Activated CD4-positive, alpha-beta T cell treated with anti-CD3 and anti-CD28 coated beads for 36 hours (primary cell): ENCODE measurements around the gene PCDHGA10. TPM values are rescaled to one million over a fixed set of nuclear protein-coding genes. Genes with fewer than 3 reads are reported as not detected.
"Not testable (repeated sequence)": the region's sequence is repeated elsewhere in the genome, so short reads cannot be mapped to it uniquely, and the experiment has no call there.

ENCODE experiments used
- ATAC-seq: fragments of 200-7000 bp; cut with Tn5 transposase; one replicate; pipeline ENCODE4 v1.10.0; 2021; ENCODE audit warnings: mild to moderate bottlenecking, moderate library complexity
- CTCF ChIA-PET: fragments of 350-600 bp; sonication (Branson Sonifier 250); formaldehyde crosslinking; loops from one replicate; lab custom pipeline; 2021; ENCODE audit warnings: antibody characterized with exemption; lab: Charles Lee
- POLR2A ChIA-PET: fragments of 350-600 bp; sonication (Branson Sonifier 250); formaldehyde crosslinking; loops from one replicate; lab custom pipeline; 2021; ENCODE audit warnings: antibody characterized with exemption, inconsistent platforms; lab: Charles Lee
- DNase-seq: peaks from one replicate; pipeline ENCODE4 v3.0.0-alpha.2; 2020
- H3K27ac Mint-ChIP-seq: one replicate; pipeline ENCODE4 v1.8.0; 2021; ENCODE audit warnings: mixed read lengths
- H3K27me3 Mint-ChIP-seq: one replicate; pipeline ENCODE4 v1.8.0; 2021; ENCODE audit warnings: mixed read lengths
- H3K36me3 Mint-ChIP-seq: one replicate; pipeline ENCODE4 v1.8.0; 2021; ENCODE audit warnings: low read depth, mixed read lengths
- H3K4me1 Mint-ChIP-seq: one replicate; pipeline ENCODE4 v1.8.0; 2021; ENCODE audit warnings: mixed read lengths
- H3K4me3 Mint-ChIP-seq: one replicate; pipeline ENCODE4 v1.8.0; 2021; ENCODE audit warnings: mild to moderate bottlenecking, moderate library complexity, mixed read lengths
- H3K9me3 Mint-ChIP-seq: one replicate; pipeline ENCODE4 v1.8.0; 2021; ENCODE audit warnings: low read depth, mixed read lengths
- intact Hi-C, 2 experiments: fragments of 100-400 bp; cut with DNase I in 1 of 2; cut with micrococcal nuclease in 1 of 2; formaldehyde crosslinking; loops; one replicate each; pipeline versions ENCODE4 v1.14.2 to v1.15.1; 2022 to 2024; cut with DNase I, micrococcal nuclease
- total RNA-seq, 2 experiments: library from RNA; stranded (reverse); gene quantifications; one replicate each; pipeline ENCODE4 v1.2.3, GENCODE V29; 2021

PCDHGA10 gene
- total RNA-seq, 2 experiments from 2014 or later, result 0.07 TPM; not detected in 1

- CTCF ChIA-PET, result interaction anchor here (1.0 to 2.0 kb wide), 3 partner anchors 11 to 38 kb away, joined by 3 to 10 read pairs (median 4); partner anchors contain the start of genes PCDHGA10 and PCDHGA5
- H3K4me1 Mint-ChIP-seq, POLR2A ChIA-PET, intact Hi-C loops, ATAC-seq, H3K4me3 Mint-ChIP-seq, H3K27ac Mint-ChIP-seq, DNase-seq: not testable (repeated sequence)
- Mint-ChIP-seq H3K27me3 (peaks cover 52% of the 10 kb centered on the region), H3K9me3 (peaks cover 40% of the 10 kb centered on the region), H3K36me3 (peaks cover 22% of the 10 kb centered on the region)
Measured at GRCh38 chr5:141375444-141376155, 37.2 kb upstream of the PCDHGA10 start.

- intact Hi-C loops, result no loop called here
- ATAC-seq (no peak), DNase-seq (no peak)
- CTCF ChIA-PET, result interaction anchor here (0.7 kb wide), 1 partner anchor 187 kb away, joined by 3 read pairs; no protein-coding TSS in a partner anchor
- Mint-ChIP-seq H3K4me1 (no peaks in the 10 kb centered on the region), H3K9me3 (peaks cover 27% of the 10 kb centered on the region), H3K36me3 (peaks cover 10% of the 10 kb centered on the region), H3K27ac (no peak within 1 kb of the TSS), H3K27me3 (peaks cover 64% of the 10 kb centered on the region), H3K4me3 (peak within 1 kb of the TSS; percentile 47)
- POLR2A ChIA-PET, result no interaction called here
Measured at GRCh38 chr5:141382469-141383294, 30.1 kb upstream of the PCDHGA10 start, which contains the start of gene PCDHGA7. PCDHGA7 (plus strand) TSS chr5:141382742; CDS start chr5:141382900, 158 bp downstream.

- H3K27me3 Mint-ChIP-seq, result peaks cover 66% of the 10 kb centered on the region
- ATAC-seq (no peak), DNase-seq (no peak)
- POLR2A ChIA-PET, result no interaction called here
- H3K9me3 Mint-ChIP-seq, result peaks cover 29% of the 10 kb centered on the region
- peaks cover 12% of the 10 kb centered on the region for H3K36me3 Mint-ChIP-seq
- intact Hi-C loops, result no loop called here
- H3K4me1 Mint-ChIP-seq, result no peaks in the 10 kb centered on the region
- CTCF ChIA-PET, result interaction anchor here (0.6 to 0.7 kb wide), 2 partner anchors 188 to 223 kb away, joined by 3 read pairs; no protein-coding TSS in a partner anchor
- H3K27ac Mint-ChIP-seq, result no peak overlapping the region
- H3K4me3 Mint-ChIP-seq, result no peak overlapping the region
Measured at GRCh38 chr5:141383345-141383744, 29.4 kb upstream of the PCDHGA10 start.

- DNase-seq, result no peak
- Mint-ChIP-seq H3K27ac (no peak overlapping the region), H3K27me3 (peaks cover 70% of the 10 kb centered on the region), H3K4me3 (no peak overlapping the region), H3K36me3 (peaks cover 15% of the 10 kb centered on the region), H3K4me1 (no peaks in the 10 kb centered on the region), H3K9me3 (peaks cover 35% of the 10 kb centered on the region)
- ChIA-PET POLR2A (no interaction called here), CTCF (no interaction called here)
- intact Hi-C loops, result no loop called here
- no peak for ATAC-seq
Measured at GRCh38 chr5:141384471-141385267, 28.1 kb upstream of the PCDHGA10 start.

GRCh38 chr5:141387557-141388311 is 25.1 kb upstream of the PCDHGA10 start, which contains the start of gene PCDHGB4:
PCDHGB4 (plus strand) TSS chr5:141387698; CDS start chr5:141387885, 187 bp downstream.
- Mint-ChIP-seq H3K4me3 (peak within 1 kb of the TSS; percentile 23), H3K27me3 (peaks cover 71% of the 10 kb centered on the region), H3K36me3 (peaks cover 18% of the 10 kb centered on the region), H3K9me3 (peaks cover 42% of the 10 kb centered on the region)
- ATAC-seq (peak; percentile 68), DNase-seq (peak; percentile 56)
- H3K27ac Mint-ChIP-seq, intact Hi-C loops, H3K4me1 Mint-ChIP-seq: not testable (repeated sequence)
- CTCF ChIA-PET, result interaction anchor here (1.2 to 1.3 kb wide), 2 partner anchors 10 to 43 kb away, joined by 3 read pairs; partner anchors contain the start of gene PCDHGB5
- POLR2A ChIA-PET, result interaction anchor here (0.6 kb wide), 1 partner anchor 127 kb away, joined by 3 read pairs; no protein-coding TSS in a partner anchor

GRCh38 chr5:141388661-141389060 is 24.1 kb upstream of the PCDHGA10 start:
- intact Hi-C loops, result no loop called here
- POLR2A ChIA-PET, result no interaction called here
- DNase-seq (no peak), ATAC-seq (no peak)
- Mint-ChIP-seq H3K36me3 (peaks cover 21% of the 10 kb centered on the region), H3K9me3 (peaks cover 43% of the 10 kb centered on the region), H3K4me1 (no peaks in the 10 kb centered on the region), H3K4me3 (no peak overlapping the region), H3K27me3 (peaks cover 69% of the 10 kb centered on the region), H3K27ac (no peak overlapping the region)
- CTCF ChIA-PET, result interaction anchor here (1.2 kb wide), 1 partner anchor 9 kb away, joined by 3 read pairs; the partner anchor contains the start of gene PCDHGB5

GRCh38 chr5:141389153-141390042 is 23.4 kb upstream of the PCDHGA10 start:
- DNase-seq (no peak), ATAC-seq (no peak)
- Mint-ChIP-seq H3K4me3 (no peak overlapping the region), H3K27ac (no peak overlapping the region), H3K27me3 (peaks cover 69% of the 10 kb centered on the region), H3K4me1 (no peaks in the 10 kb centered on the region), H3K9me3 (peaks cover 43% of the 10 kb centered on the region), H3K36me3 (peaks cover 23% of the 10 kb centered on the region)
- intact Hi-C loops, result no loop called here
- ChIA-PET POLR2A (no interaction called here), CTCF (interaction anchor here (0.6 to 2.6 kb wide), 4 partner anchors 14 to 124 kb away, joined by 3 to 7 read pairs (median 4); partner anchors contain the start of gene PCDHGA4)

- intact Hi-C loops, result no loop called here
- no peak for DNase-seq
- no peak for ATAC-seq
- ChIA-PET POLR2A (interaction anchor here (0.6 kb wide), 1 partner anchor 62 kb away, joined by 4 read pairs; the partner anchor contains the start of gene PCDHGA1), CTCF (interaction anchor here (0.7 to 1.3 kb wide), 3 partner anchors 28 to 475 kb away, joined by 3 to 4 read pairs (median 3); partner anchors contain the start of genes PCDHGA2 and PCDHGA5)
- Mint-ChIP-seq H3K27ac (no peak within 1 kb of the TSS), H3K4me1 (no peaks in the 10 kb centered on the region), H3K4me3 (no peak within 1 kb of the TSS), H3K36me3 (peaks cover 29% of the 10 kb centered on the region), H3K27me3 (peaks cover 60% of the 10 kb centered on the region), H3K9me3 (peaks cover 38% of the 10 kb centered on the region)
Measured at GRCh38 chr5:141392429-141393198, 20.2 kb upstream of the PCDHGA10 start, which contains the start of gene PCDHGA8. PCDHGA8 (plus strand) TSS chr5:141392633; CDS start chr5:141392814, 181 bp downstream.

- ChIA-PET POLR2A (no interaction called here), CTCF (interaction anchor here (0.7 to 1.3 kb wide), 2 partner anchors 55 to 476 kb away, joined by 3 to 4 read pairs; partner anchors contain the start of gene PCDHGA2)
- H3K27me3 Mint-ChIP-seq, result peaks cover 58% of the 10 kb centered on the region
Measured at GRCh38 chr5:141393267-141393666, 19.5 kb upstream of the PCDHGA10 start.

More at GRCh38 chr5:141393267-141393666, 19.5 kb upstream of the PCDHGA10 start:
- Mint-ChIP-seq H3K36me3 (peaks cover 27% of the 10 kb centered on the region), H3K4me3 (no peak overlapping the region), H3K9me3 (peaks cover 36% of the 10 kb centered on the region), H3K27ac (no peak overlapping the region), H3K4me1 (no peaks in the 10 kb centered on the region)
- intact Hi-C loops, result no loop called here
- DNase-seq (no peak), ATAC-seq (no peak)
